DND-41 (cell line): ENCODE data around the gene HYDIN.
"Not testable (repeated sequence)": the region's sequence is repeated elsewhere in the genome, so short reads cannot be mapped to it uniquely, and the experiment has no call there.

Source experiments
- ATAC-seq: fragments of 200-7000 bp; cut with Tn5 transposase; 3 replicates; pipeline ENCODE4 v1.9.1; 2021; ENCODE audit warnings: low read depth; ENCODE audit not compliant: insufficient read depth
- DNase-seq: peaks from one replicate; pipeline ENCODE4 v3.0.0-alpha.2; 2020
- H2AFZ ChIP-seq: 2 replicates; pipeline ENCODE4 v1.6.0; 2012; ENCODE audit warnings: low read depth, low read length
- H3K27ac ChIP-seq: 2 replicates; pipeline ENCODE4 v1.5.1; 2012; ENCODE audit warnings: low read length, inconsistent platforms
- H3K27me3 ChIP-seq: fragments of 200-600 bp; sonication (generic); 2 replicates; pipeline ENCODE4 v1.6.0; 2012; ENCODE audit warnings: low read length, mild to moderate bottlenecking, inconsistent platforms; ENCODE audit not compliant: insufficient read depth, poor library complexity
- H3K36me3 ChIP-seq: 2 replicates; pipeline ENCODE4 v1.5.1; 2012; ENCODE audit warnings: low read length, inconsistent platforms; ENCODE audit not compliant: insufficient read depth
- H3K4me1 ChIP-seq: 2 replicates; pipeline ENCODE4 v1.5.1; 2012; ENCODE audit warnings: mild to moderate bottlenecking, low read length; ENCODE audit not compliant: insufficient read depth
- H3K4me2 ChIP-seq: 2 replicates; pipeline ENCODE4 v1.6.0; 2012; ENCODE audit warnings: mild to moderate bottlenecking, moderate library complexity, low read length, inconsistent platforms; ENCODE audit not compliant: insufficient read depth
- H3K4me3 ChIP-seq, 2 experiments: fragments of 200-600 bp in 1 of 2; shearing (Covaris generic) in 1 of 2; 2 replicates each; pipeline ENCODE4 v1.5.1; 2012 to 2016; ENCODE audit warnings: inconsistent platforms in 2 of 2, low read length in 2 of 2, mild to moderate bottlenecking in 2 of 2, low read depth in 1 of 2, moderate library complexity in 1 of 2
- H3K79me2 ChIP-seq: 2 replicates; pipeline ENCODE4 v1.6.0; 2012; ENCODE audit warnings: low read length, inconsistent platforms; ENCODE audit not compliant: insufficient read depth
- H3K9ac ChIP-seq: 2 replicates; pipeline ENCODE4 v1.6.0; 2012; ENCODE audit warnings: low read depth, mild to moderate bottlenecking, inconsistent platforms, low read length, moderate library complexity
- H3K9me3 ChIP-seq: 2 replicates; pipeline ENCODE4 v1.5.1; 2012; ENCODE audit warnings: low read length, moderate library complexity, mild to moderate bottlenecking, inconsistent platforms; ENCODE audit not compliant: insufficient read depth, severe bottlenecking
- H4K20me1 ChIP-seq: 2 replicates; pipeline ENCODE4 v1.6.0; 2012; ENCODE audit warnings: low read length; ENCODE audit not compliant: insufficient read depth
- CTCF ChIP-seq: IDR thresholded peaks from 2 replicates; pipeline ENCODE4 v1.5.1; 2012; ENCODE audit warnings: borderline replicate concordance, low read length, moderate library complexity, mild to moderate bottlenecking; ENCODE audit not compliant: poor library complexity, severe bottlenecking; ENCODE audit errors: extremely low read depth
- EZH2 ChIP-seq: IDR thresholded peaks from 3 replicates; pipeline ENCODE4 v1.6.1; 2012; ENCODE audit warnings: borderline replicate concordance, low read depth, mild to moderate bottlenecking, moderate library complexity, low read length, inconsistent platforms; ENCODE audit not compliant: severe bottlenecking

The HYDIN gene

GRCh38 chr16:71179569-71179968, 51.0 kb downstream of the HYDIN start:
- H3K4me1 ChIP-seq: peaks cover 8% of the 10 kb centered on the region; the same call in 1 of the 2 replicates
- H4K20me1 ChIP-seq: no peaks in the 10 kb centered on the region
- no peak overlapping the region for H3K27ac ChIP-seq
- no peak overlapping the region for H3K9ac ChIP-seq
- ATAC-seq: no peak
- no peak for DNase-seq
- no peaks in the 10 kb centered on the region for H3K36me3 ChIP-seq
- H3K79me2 ChIP-seq: no peaks in the 10 kb centered on the region
- no peaks in the 10 kb centered on the region for H3K9me3 ChIP-seq
- no peak overlapping the region for H2AFZ ChIP-seq
- H3K4me3 ChIP-seq: no peak overlapping the region
- H3K27me3 ChIP-seq: no peaks in the 10 kb centered on the region
- H3K4me2 ChIP-seq: no peak overlapping the region
- TF ChIP-seq EZH2: no peak
- no peak for TF ChIP-seq CTCF

- Histone ChIP-seq H4K20me1 (no peaks in the 10 kb centered on the region), H2AFZ (no peak overlapping the region), H3K9ac (no peak overlapping the region), H3K4me2 (no peak overlapping the region), H3K27ac (no peak overlapping the region), H3K79me2 (no peaks in the 10 kb centered on the region), H3K4me3 (no peak overlapping the region), H3K9me3 (peaks cover 3% of the 10 kb centered on the region), H3K4me1 (no peaks in the 10 kb centered on the region), H3K27me3 (no peaks in the 10 kb centered on the region), H3K36me3 (no peaks in the 10 kb centered on the region)
- ATAC-seq: no peak
- DNase-seq: no peak
- TF ChIP-seq EZH2 (no peak), CTCF (no peak)
Measured at GRCh38 chr16:71172481-71173207, 57.9 kb downstream of the HYDIN start.

- not testable (repeated sequence) for H3K9ac ChIP-seq, H3K27me3 ChIP-seq, H3K79me2 ChIP-seq, H3K27ac ChIP-seq, H3K4me1 ChIP-seq, H2AFZ ChIP-seq, H3K4me2 ChIP-seq, H3K4me3 ChIP-seq, H4K20me1 ChIP-seq, ATAC-seq, H3K36me3 ChIP-seq, DNase-seq, H3K9me3 ChIP-seq
Measured at GRCh38 chr16:71161007-71161406, 69.5 kb downstream of the HYDIN start.

- peaks cover 16% of the 10 kb centered on the region for H3K4me1 ChIP-seq
- H4K20me1 ChIP-seq, H3K4me3 ChIP-seq, H3K27me3 ChIP-seq, H3K27ac ChIP-seq, H3K4me2 ChIP-seq, H3K79me2 ChIP-seq, H3K36me3 ChIP-seq, H3K9me3 ChIP-seq, H3K9ac ChIP-seq, H2AFZ ChIP-seq: not testable (repeated sequence)
- peak; percentile 37 for DNase-seq
- peak; percentile 72 for ATAC-seq
Measured at GRCh38 chr16:71157278-71157677, 73.2 kb downstream of the HYDIN start.

- peak; percentile 66 for DNase-seq
- H3K36me3 ChIP-seq, H3K9ac ChIP-seq, H4K20me1 ChIP-seq, H3K4me3 ChIP-seq, H2AFZ ChIP-seq, H3K9me3 ChIP-seq, H3K4me2 ChIP-seq, H3K27me3 ChIP-seq, H3K79me2 ChIP-seq: not testable (repeated sequence)
- peaks cover 18% of the 10 kb centered on the region for H3K4me1 ChIP-seq
- peak; percentile 81 for ATAC-seq
- H3K27ac ChIP-seq: peak overlapping the region; percentile 67
Measured at GRCh38 chr16:71153329-71153728, 77.2 kb downstream of the HYDIN start.

GRCh38 chr16:71151654-71152053, 78.9 kb downstream of the HYDIN start:
- not testable (repeated sequence) for H3K4me3 ChIP-seq, ATAC-seq

More at GRCh38 chr16:71151654-71152053, 78.9 kb downstream of the HYDIN start:
- H3K27me3 ChIP-seq, H2AFZ ChIP-seq, DNase-seq, H3K79me2 ChIP-seq, H3K9ac ChIP-seq, H3K27ac ChIP-seq, H4K20me1 ChIP-seq, H3K9me3 ChIP-seq, H3K4me2 ChIP-seq, H3K36me3 ChIP-seq: not testable (repeated sequence)
- H3K4me1 ChIP-seq: peaks cover 14% of the 10 kb centered on the region
